Activated naive CD8-positive, alpha-beta T cell treated with anti-CD3 and anti-CD28 coated beads, Interleukin-2, amount 50 U/mL, for 16 hours (primary cell): Measurements from ENCODE around the gene POMP.

ENCODE experiments used
- DNase-seq: peaks from one replicate; pipeline ENCODE4 v3.0.0-alpha.2; 2020; ENCODE audit warnings: low read depth, low spot score

Gene POMP

GRCh38 chr13:28658796-28659620 is at the start of gene POMP:
Gene POMP, plus strand, starts transcription at chr13:28659130. Its CDS starts 55 bp downstream, at chr13:28659185.
- peak; percentile 82 for DNase-seq

- DNase-seq = no peak
Observed at GRCh38 chr13:28609381-28609780, 49.5 kb upstream of the POMP start.

- DNase-seq = no peak
Observed at GRCh38 chr13:28609926-28610325, 49.0 kb upstream of the POMP start.

GRCh38 chr13:28610996-28611395 is 47.9 kb upstream of the POMP start:
- no peak for DNase-seq

- no peak for DNase-seq
Observed at GRCh38 chr13:28611654-28612131, 47.2 kb upstream of the POMP start.

- no peak for DNase-seq
Observed at GRCh38 chr13:28613562-28613961, 45.4 kb upstream of the POMP start.

GRCh38 chr13:28615916-28616446 is 42.9 kb upstream of the POMP start:
- no peak for DNase-seq

GRCh38 chr13:28618230-28618994 is 40.5 kb upstream of the POMP start:
- DNase-seq = no peak

- DNase-seq = no peak
Observed at GRCh38 chr13:28620011-28620830, 38.7 kb upstream of the POMP start.

- no peak for DNase-seq
Observed at GRCh38 chr13:28621449-28621848, 37.5 kb upstream of the POMP start.

- no peak for DNase-seq
Observed at GRCh38 chr13:28622286-28622685, 36.6 kb upstream of the POMP start.

- DNase-seq = no peak
Observed at GRCh38 chr13:28623782-28624706, 34.9 kb upstream of the POMP start.

GRCh38 chr13:28624707-28625432 is 34.1 kb upstream of the POMP start:
- DNase-seq = no peak

- DNase-seq = no peak
Observed at GRCh38 chr13:28626266-28626665, 32.7 kb upstream of the POMP start.

GRCh38 chr13:28628241-28628640 is 30.7 kb upstream of the POMP start:
- DNase-seq = no peak

GRCh38 chr13:28630869-28631268 is 28.1 kb upstream of the POMP start:
- DNase-seq = no peak

GRCh38 chr13:28631801-28632200 is 27.1 kb upstream of the POMP start:
- no peak for DNase-seq

GRCh38 chr13:28636069-28636468 is 22.9 kb upstream of the POMP start:
- no peak for DNase-seq

GRCh38 chr13:28636677-28637317 is 22.1 kb upstream of the POMP start:
- DNase-seq = no peak
